Epithelial cell of esophagus (primary cell): ENCODE results near the gene PTPRO.

ENCODE experiments used
- DNase-seq: peaks from one replicate; pipeline ENCODE4 v3.0.0; 2010; ENCODE audit warnings: low read depth
- H3K4me3 ChIP-seq: 2 replicates; pipeline ENCODE4 v1.5.1; 2011; ENCODE audit warnings: mild to moderate bottlenecking, low read length, control low read depth
- CTCF ChIP-seq: IDR thresholded peaks from 2 replicates; pipeline ENCODE4 v1.5.1; 2011; ENCODE audit warnings: low read depth, mild to moderate bottlenecking, low read length, control low read depth, inconsistent platforms; ENCODE audit not compliant: insufficient read depth; ENCODE audit errors: missing control alignments

Gene PTPRO

GRCh38 chr12:15555446-15555845, 233.1 kb downstream of the PTPRO start:
- no peak overlapping the region for H3K4me3 ChIP-seq
- no peak for DNase-seq
- TF ChIP-seq CTCF = no peak

GRCh38 chr12:15556411-15557102, 234.2 kb downstream of the PTPRO start:
- DNase-seq = no peak
- TF ChIP-seq CTCF = no peak
- H3K4me3 ChIP-seq = no peak overlapping the region

GRCh38 chr12:15558915-15559528, 236.7 kb downstream of the PTPRO start:
- no peak for TF ChIP-seq CTCF
- DNase-seq = peak; percentile 54
- no peak overlapping the region for H3K4me3 ChIP-seq

GRCh38 chr12:15561396-15561795, 239.1 kb downstream of the PTPRO start:
- DNase-seq = no peak
- no peak overlapping the region for H3K4me3 ChIP-seq
- TF ChIP-seq CTCF = no peak

- DNase-seq = no peak
- H3K4me3 ChIP-seq = no peak overlapping the region
- TF ChIP-seq CTCF = no peak
Observed at GRCh38 chr12:15562263-15562662, 240.0 kb downstream of the PTPRO start.

GRCh38 chr12:15563663-15564062, 241.4 kb downstream of the PTPRO start:
- TF ChIP-seq CTCF = no peak
- no peak overlapping the region for H3K4me3 ChIP-seq
- DNase-seq = peak; percentile 68

- TF ChIP-seq CTCF = no peak
- DNase-seq = no peak
- H3K4me3 ChIP-seq = no peak overlapping the region
Observed at GRCh38 chr12:15574353-15574752, 252.0 kb downstream of the PTPRO start.
